ENCODE data around the gene RNASET2. TPM values are rescaled to one million over a fixed set of nuclear protein-coding genes. Genes with fewer than 3 reads are reported as not detected.

RNASET2 gene
- total and polyA plus RNA-seq, 3 donors from 2014 or later = 44.5 to 56.1 (median 50.2) TPM

GRCh38 chr6:166879594-166879993 is 76.8 kb downstream of the RNASET2 start:
- no peaks in the 10 kb centered on the region for H3K36me3 ChIP-seq (ENCODE audit: low read depth, missing control alignments)
- 92 to 100% methylated on average over 1 of the region's 1 CpG for WGBS, 2 donors
- H3K4me3 ChIP-seq = no peak overlapping the region
- H3K27ac ChIP-seq = no peak overlapping the region
- no peaks in the 10 kb centered on the region for H3K9me3 ChIP-seq
- H3K27me3 ChIP-seq = no peaks in the 10 kb centered on the region
- DNase-seq = no peak
- intact Hi-C loops (cut with DNase I; ENCODE audit: low total_unique reads) = no loop called here
- TF ChIP-seq CTCF (IDR thresholded peaks at IDR 0.05) (no peak), POLR2A (IDR thresholded peaks at IDR 0.05) (no peak)
- H3K4me1 ChIP-seq = no peaks in the 10 kb centered on the region

Small RNAs within 50 kb of the gene (microRNA-seq; reads per million reads assigned to microRNA genes)
- 0 to 1.4 reads per million in 2 donors for gene MIR3939 (ENCODE audit: borderline number of aligned reads in 2 of 2, borderline replicate concordance in 1 of 2)

Small RNAs within 50 kb of the gene (small RNA-seq; reads per million reads assigned to genes)
- 0 to 0.09 reads per million in 2 donors for gene MIR3939

Other genes starting within 250 kb of the RNASET2 start
- 100 to 1,000 TPM in 1 of 2 donors, 10 to 100 TPM in 1; 67.0 to 129 TPM for gene CEP43, start 42.8 kb upstream of the RNASET2 start, total RNA-seq
- gene CEP43, start 42.8 kb upstream of the RNASET2 start, polyA plus RNA-seq (ENCODE audit: insufficient read depth, low read depth, low replicate concordance) = 105 TPM
- under 1 TPM in 1 of 2 donors, not detected in 1; 0.87 TPM for gene CCR6, start 166.5 kb upstream of the RNASET2 start, total RNA-seq
- gene CCR6, start 166.5 kb upstream of the RNASET2 start, polyA plus RNA-seq (ENCODE audit: insufficient read depth, low read depth, low replicate concordance) = 5.3 TPM
- under 1 TPM; 0.19 to 0.71 TPM for gene GPR31, start 201.4 kb upstream of the RNASET2 start, total RNA-seq
- 0.20 TPM for gene GPR31, start 201.4 kb upstream of the RNASET2 start, polyA plus RNA-seq (ENCODE audit: insufficient read depth, low read depth, low replicate concordance)

Measured in testis (tissue), 3 donors.